Ramos (cell line): ENCODE results near the gene PRPF6.

Experiments used
- in situ Hi-C: fragments of 300-500 bp; cut with MboI; formaldehyde crosslinking; loops from one replicate; pipeline ENCODE4 v1.14.3; 2022; ENCODE audit warnings: low sequenced_read_pairs; ENCODE audit not compliant: unreplicated experiment

The PRPF6 gene

GRCh38 chr20:63945921-63946920 lies 34.7 kb upstream of the PRPF6 start:
- in situ Hi-C loops = no loop called here

- in situ Hi-C loops = no loop called here
These were observed 33.8 kb upstream of the PRPF6 start for GRCh38 chr20:63946986-63947637.

GRCh38 chr20:63947638-63948456 lies 33.1 kb upstream of the PRPF6 start:
- in situ Hi-C loops = no loop called here

GRCh38 chr20:63950701-63951397 lies 30.1 kb upstream of the PRPF6 start:
- in situ Hi-C loops = no loop called here

GRCh38 chr20:63951398-63952209 lies 29.3 kb upstream of the PRPF6 start:
- in situ Hi-C loops = no loop called here

GRCh38 chr20:63952210-63952535 lies 28.8 kb upstream of the PRPF6 start:
- in situ Hi-C loops = no loop called here

GRCh38 chr20:63952769-63953168 lies 28.2 kb upstream of the PRPF6 start:
- in situ Hi-C loops = no loop called here

- in situ Hi-C loops = no loop called here
These were observed 27.0 kb upstream of the PRPF6 start for GRCh38 chr20:63953764-63954429.

GRCh38 chr20:63955281-63955826 lies 25.6 kb upstream of the PRPF6 start:
- in situ Hi-C loops = no loop called here

- in situ Hi-C loops = no loop called here
These were observed 24.9 kb upstream of the PRPF6 start, which contains the start of gene UCKL1 for GRCh38 chr20:63955827-63956663. UCKL1 (minus strand) TSS chr20:63956416; CDS start chr20:63956372, 44 bp downstream.

GRCh38 chr20:63956664-63957003 lies 24.3 kb upstream of the PRPF6 start:
- in situ Hi-C loops = no loop called here

- in situ Hi-C loops = no loop called here
These were observed 23.8 kb upstream of the PRPF6 start for GRCh38 chr20:63957004-63957689.

- in situ Hi-C loops = no loop called here
These were observed 23.1 kb upstream of the PRPF6 start for GRCh38 chr20:63957690-63958441.

- in situ Hi-C loops = no loop called here
These were observed 22.5 kb upstream of the PRPF6 start for GRCh38 chr20:63958471-63958870.

GRCh38 chr20:63958964-63959698 lies 21.8 kb upstream of the PRPF6 start:
- in situ Hi-C loops = no loop called here

GRCh38 chr20:63959699-63960075 lies 21.2 kb upstream of the PRPF6 start:
- in situ Hi-C loops = no loop called here
